Liver (tissue), 9 donors: ENCODE results near the gene CRP. TPM values are rescaled to one million over a fixed set of nuclear protein-coding genes. Genes with fewer than 3 reads are reported as not detected.
A peak's percentile ranks its signal among the peaks of the same experiment; 100 is the strongest.

Source experiments
- DNase-seq: peaks from one replicate; pipeline ENCODE4 v3.0.0-alpha.2; 2017; ENCODE audit warnings: low spot score
- H3K27ac ChIP-seq, 2 donors: one replicate each; pipeline ENCODE4 v1.7.0; 2013; ENCODE audit warnings: inconsistent platforms in 2 of 2, low read length in 2 of 2, control low read depth in 1 of 2, low read depth in 1 of 2, mild to moderate bottlenecking in 1 of 2
- H3K27me3 ChIP-seq, 4 donors: one replicate each; pipeline versions ENCODE4 v1.6.1 to v1.7.0; 2013; ENCODE audit warnings: low read length in 3 of 4, inconsistent platforms in 1 of 4, mild to moderate bottlenecking in 1 of 4, moderate library complexity in 1 of 4; ENCODE audit not compliant: control insufficient read depth in 4 of 4, insufficient read depth in 4 of 4
- H3K36me3 ChIP-seq, 4 donors: one replicate each; pipeline versions ENCODE4 v1.6.1 to v1.7.0; 2013; ENCODE audit warnings: low read length in 3 of 4, mild to moderate bottlenecking in 3 of 4, low read depth in 1 of 4, moderate library complexity in 1 of 4; ENCODE audit not compliant: control insufficient read depth in 4 of 4, insufficient read depth in 3 of 4
- H3K4me1 ChIP-seq, 4 donors: one replicate each; pipeline versions ENCODE4 v1.6.1 to v1.7.0; 2013; ENCODE audit warnings: low read length in 3 of 4, mild to moderate bottlenecking in 3 of 4, moderate library complexity in 1 of 4; ENCODE audit not compliant: control insufficient read depth in 4 of 4, insufficient read depth in 4 of 4
- H3K4me3 ChIP-seq, 3 donors: one replicate each; pipeline versions ENCODE4 v1.6.1 to v1.7.0; 2013; ENCODE audit warnings: low read length in 3 of 3, control low read depth in 1 of 3, low read depth in 1 of 3, mild to moderate bottlenecking in 1 of 3
- H3K9ac ChIP-seq, 2 donors: one replicate each; pipeline ENCODE4 v1.7.0; 2013; ENCODE audit warnings: low read length in 2 of 2, mild to moderate bottlenecking in 2 of 2, moderate library complexity in 2 of 2, control low read depth in 1 of 2, low read depth in 1 of 2
- H3K9me3 ChIP-seq, 4 donors: one replicate each; pipeline versions ENCODE4 v1.6.1 to v1.7.0; 2013; ENCODE audit warnings: low read length in 3 of 4; ENCODE audit not compliant: control insufficient read depth in 4 of 4
- ATF3 ChIP-seq: IDR thresholded peaks from 2 replicates; pipeline ENCODE4 v1.6.1; 2016; ENCODE audit warnings: antibody characterized with exemption
- EGR1 ChIP-seq, 2 donors: IDR thresholded peaks; 2 replicates each; pipeline ENCODE4 v1.6.1; 2016 to 2018; ENCODE audit warnings: antibody characterized with exemption in 2 of 2, low read depth in 2 of 2
- FOXA1 ChIP-seq: IDR thresholded peaks from 2 replicates; pipeline ENCODE4 v1.6.1; 2016; ENCODE audit warnings: antibody characterized with exemption
- FOXA2 ChIP-seq: IDR thresholded peaks from 2 replicates; pipeline ENCODE4 v1.6.1; 2016; ENCODE audit warnings: antibody characterized with exemption
- GABPA ChIP-seq, 2 donors: IDR thresholded peaks in 1 of 2; conservative IDR thresholded peaks in 1 of 2; 2 replicates each; pipeline ENCODE4 v1.6.1; 2016; ENCODE audit warnings: antibody characterized with exemption in 2 of 2, mild to moderate bottlenecking in 1 of 2, moderate library complexity in 1 of 2
- HNF4A ChIP-seq, 2 donors: conservative IDR thresholded peaks; 2 replicates each; pipeline ENCODE4 v1.6.1; 2016; ENCODE audit warnings: antibody characterized with exemption in 2 of 2, mild to moderate bottlenecking in 2 of 2
- HNF4G ChIP-seq: IDR thresholded peaks from 2 replicates; pipeline ENCODE4 v1.6.1; 2016; ENCODE audit warnings: antibody characterized with exemption
- JUND ChIP-seq, 2 donors: IDR thresholded peaks; 2 replicates each; pipeline ENCODE4 v1.6.1; 2016; ENCODE audit warnings: antibody characterized with exemption in 2 of 2
- NR2F2 ChIP-seq: IDR thresholded peaks from 2 replicates; pipeline ENCODE4 v1.6.1; 2016; ENCODE audit warnings: antibody characterized with exemption
- RAD21 ChIP-seq, 2 donors: IDR thresholded peaks; 2 replicates each; pipeline ENCODE4 v1.6.1; 2016; ENCODE audit warnings: antibody characterized with exemption in 2 of 2, mild to moderate bottlenecking in 2 of 2
- REST ChIP-seq: IDR thresholded peaks from 2 replicates; pipeline ENCODE4 v1.6.1; 2016; ENCODE audit warnings: antibody characterized with exemption, mild to moderate bottlenecking
- RXRA ChIP-seq, 2 donors: IDR thresholded peaks; 2 replicates each; pipeline ENCODE4 v1.6.1; 2017 to 2018; ENCODE audit warnings: antibody characterized with exemption in 2 of 2, mild to moderate bottlenecking in 1 of 2
- SP1 ChIP-seq: IDR thresholded peaks from 2 replicates; pipeline ENCODE4 v1.6.1; 2018; ENCODE audit warnings: antibody characterized with exemption, mild to moderate bottlenecking
- TAF1 ChIP-seq: conservative IDR thresholded peaks from 2 replicates; pipeline ENCODE4 v1.6.1; 2016; ENCODE audit warnings: antibody characterized with exemption, mild to moderate bottlenecking
- YY1 ChIP-seq: IDR thresholded peaks from 2 replicates; pipeline ENCODE4 v1.6.1; 2016; ENCODE audit warnings: antibody characterized with exemption, mild to moderate bottlenecking
- ZBTB33 ChIP-seq: IDR thresholded peaks from 2 replicates; pipeline ENCODE4 v1.6.1; 2016; ENCODE audit warnings: antibody characterized with exemption
- WGBS: extraction: QIAGEN DNeasy Blood & Tissue Kit; methylation state at CpG from one replicate; pipeline ENCODE4 v1.1.7; 2013; 5-methylcytosine and 5-hydroxymethylcytosine counted together
- polyA plus RNA-seq, 2 donors: library from polyadenylated mRNA; stranded (reverse) in 1 of 2; unstranded in 1 of 2; fragments of 200-250 nt in 1 of 2; fragments of >200 nt in 1 of 2; fragmentation: Nextera tagmentation in 1 of 2; extraction: Ambion mirVana in 1 of 2; gene quantifications; one replicate each; pipeline versions ENCODE4 v1.2.1 to v1.2.3, GENCODE V29; 2013 to 2015
- total RNA-seq, 2 donors: library from RNA; depleted of rRNA; stranded (reverse); fragments of >200 nt; gene quantifications; one replicate each; pipeline ENCODE4 v1.2.3, GENCODE V29; 2014
- TF ChIP-seq, protein P1 (sequence below): fragments of 150-350 bp; IDR thresholded peaks from 2 replicates; pipeline ENCODE4 v1.5.1; 2017; ENCODE audit warnings: improper control_type of control experiment, low read depth, low read length; ENCODE audit not compliant: missing input control
- TF ChIP-seq, protein P2 (sequence below): IDR thresholded peaks from 2 replicates; pipeline ENCODE4 v1.6.1; 2016; ENCODE audit warnings: antibody characterized with exemption
- donor health status: healthy.
- donor health status: healthy.
- donor health status: healthy.
- donor health status: healthy.
- donor health status: healthy.

Gene CRP
- total and polyA plus RNA-seq, 4 donors, result 103 to 13,117 (median 4,465) TPM

- peak overlapping the region; percentile 16 to 51 for H3K27ac ChIP-seq
- no peak overlapping the region for H3K9ac ChIP-seq
- no peak for DNase-seq
- H3K4me1 ChIP-seq, result peaks cover 0 to 32% (median 23%) of the 10 kb centered on the region in 4 donors
- WGBS, result 28% methylated on average over 3 of the region's 3 CpGs
- TF ChIP-seq SP1 (peak; percentile 60), FOXA2 (no peak), GABPA (IDR thresholded peaks at IDR 0.05 in 1 of 2, conservative IDR thresholded peaks at IDR 0.05 in 1 of 2) (no peak), RAD21 (IDR thresholded peaks at IDR 0.05) (no peak), HNF4A (conservative IDR thresholded peaks at IDR 0.05) (peak; percentile 10 to 43), JUND (IDR thresholded peaks at IDR 0.05) (no peak), FOXA1 (no peak), RXRA (IDR thresholded peaks at IDR 0.05) (peak in 1 of 2 donors; percentile 39), TAF1 (no peak), ATF3 (no peak), REST (no peak), YY1 (no peak), EGR1 (IDR thresholded peaks at IDR 0.05; ENCODE audit: low read depth in 2 of 2) (peak in 1 of 2 donors; percentile 7), NR2F2 (no peak), ZBTB33 (no peak), HNF4G (no peak)
- TF ChIP-seq, protein P1, sequence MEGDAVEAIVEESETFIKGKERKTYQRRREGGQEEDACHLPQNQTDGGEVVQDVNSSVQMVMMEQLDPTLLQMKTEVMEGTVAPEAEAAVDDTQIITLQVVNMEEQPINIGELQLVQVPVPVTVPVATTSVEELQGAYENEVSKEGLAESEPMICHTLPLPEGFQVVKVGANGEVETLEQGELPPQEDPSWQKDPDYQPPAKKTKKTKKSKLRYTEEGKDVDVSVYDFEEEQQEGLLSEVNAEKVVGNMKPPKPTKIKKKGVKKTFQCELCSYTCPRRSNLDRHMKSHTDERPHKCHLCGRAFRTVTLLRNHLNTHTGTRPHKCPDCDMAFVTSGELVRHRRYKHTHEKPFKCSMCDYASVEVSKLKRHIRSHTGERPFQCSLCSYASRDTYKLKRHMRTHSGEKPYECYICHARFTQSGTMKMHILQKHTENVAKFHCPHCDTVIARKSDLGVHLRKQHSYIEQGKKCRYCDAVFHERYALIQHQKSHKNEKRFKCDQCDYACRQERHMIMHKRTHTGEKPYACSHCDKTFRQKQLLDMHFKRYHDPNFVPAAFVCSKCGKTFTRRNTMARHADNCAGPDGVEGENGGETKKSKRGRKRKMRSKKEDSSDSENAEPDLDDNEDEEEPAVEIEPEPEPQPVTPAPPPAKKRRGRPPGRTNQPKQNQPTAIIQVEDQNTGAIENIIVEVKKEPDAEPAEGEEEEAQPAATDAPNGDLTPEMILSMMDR, result no peak
- TF ChIP-seq, protein P2, sequence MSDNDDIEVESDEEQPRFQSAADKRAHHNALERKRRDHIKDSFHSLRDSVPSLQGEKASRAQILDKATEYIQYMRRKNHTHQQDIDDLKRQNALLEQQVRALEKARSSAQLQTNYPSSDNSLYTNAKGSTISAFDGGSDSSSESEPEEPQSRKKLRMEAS, result peak; percentile 19
- no peak overlapping the region for H3K4me3 ChIP-seq
- no peaks in the 10 kb centered on the region for H3K9me3 ChIP-seq
- no peaks in the 10 kb centered on the region for H3K27me3 ChIP-seq
- no peaks in the 10 kb centered on the region for H3K36me3 ChIP-seq
Observed at GRCh38 chr1:159705904-159706256, 8.5 kb downstream of the CRP start.
